Measurements from ENCODE around the gene ZFHX2. TPM values are rescaled to one million over a fixed set of nuclear protein-coding genes. Genes with fewer than 3 reads are reported as not detected.

Gene ZFHX2
- total and polyA plus RNA-seq, 2 of the 13 experiments (the other 11 are each of a cell fraction or from before 2014, with no cell fraction given) = 0.17 to 0.44 TPM

DNA sequence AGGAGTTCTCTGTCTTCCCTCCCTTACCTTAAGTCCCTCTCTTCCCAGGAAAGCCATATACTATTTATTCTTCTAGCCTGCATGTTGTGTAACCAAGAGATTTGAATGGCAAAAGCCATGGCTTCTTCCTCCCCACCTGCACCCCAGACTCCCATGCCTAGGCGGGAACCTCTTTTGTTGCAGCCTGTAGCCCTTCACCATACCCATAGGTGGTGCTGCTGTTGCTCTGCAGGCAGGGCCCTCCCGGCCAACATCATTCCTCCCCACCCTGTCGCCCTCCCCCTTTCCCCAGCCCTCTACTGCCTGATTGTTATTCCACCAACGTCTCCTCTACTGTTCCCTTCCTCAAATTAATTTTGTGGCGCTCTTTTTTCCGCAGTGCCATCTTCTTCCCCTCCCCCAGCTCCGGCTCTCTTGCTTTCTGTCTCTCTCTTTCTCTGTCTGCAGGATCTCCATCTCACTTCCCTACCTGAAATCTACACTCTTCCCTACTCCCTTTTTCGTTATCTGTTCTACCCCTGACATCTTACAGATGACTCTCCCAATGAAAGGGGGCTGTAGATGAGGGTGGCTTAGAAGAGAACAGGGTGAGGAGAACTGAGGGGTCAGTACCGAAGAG is 68.2 kb downstream of the ZFHX2 start (continued):
- TF ChIP-seq, protein P1, sequence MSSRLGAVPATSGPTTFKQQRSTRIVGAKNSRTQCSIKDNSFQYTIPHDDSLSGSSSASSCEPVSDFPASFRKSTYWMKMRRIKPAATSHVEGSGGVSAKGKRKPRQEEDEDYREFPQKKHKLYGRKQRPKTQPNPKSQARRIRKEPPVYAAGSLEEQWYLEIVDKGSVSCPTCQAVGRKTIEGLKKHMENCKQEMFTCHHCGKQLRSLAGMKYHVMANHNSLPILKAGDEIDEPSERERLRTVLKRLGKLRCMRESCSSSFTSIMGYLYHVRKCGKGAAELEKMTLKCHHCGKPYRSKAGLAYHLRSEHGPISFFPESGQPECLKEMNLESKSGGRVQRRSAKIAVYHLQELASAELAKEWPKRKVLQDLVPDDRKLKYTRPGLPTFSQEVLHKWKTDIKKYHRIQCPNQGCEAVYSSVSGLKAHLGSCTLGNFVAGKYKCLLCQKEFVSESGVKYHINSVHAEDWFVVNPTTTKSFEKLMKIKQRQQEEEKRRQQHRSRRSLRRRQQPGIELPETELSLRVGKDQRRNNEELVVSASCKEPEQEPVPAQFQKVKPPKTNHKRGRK (CRISPR knock-in tag; IDR thresholded peaks at IDR 0.05) = no peak
- TF ChIP-seq PHB2 (IDR thresholded peaks at IDR 0.05; ENCODE audit: partially characterized antibody) (no peak), FOSL2 (CRISPR knock-in tag; IDR thresholded peaks at IDR 0.05) (no peak), ZNF737 (CRISPR knock-in tag; IDR thresholded peaks at IDR 0.05; ENCODE audit: borderline replicate concordance) (no peak), ADNP (CRISPR knock-in tag; IDR thresholded peaks at IDR 0.05) (no peak), ZNF138 (CRISPR knock-in tag; IDR thresholded peaks at IDR 0.05; ENCODE audit: low read depth) (no peak), ZSCAN21 (CRISPR knock-in tag; IDR thresholded peaks at IDR 0.05; ENCODE audit: borderline replicate concordance) (no peak), NPAS2 (CRISPR knock-in tag; IDR thresholded peaks at IDR 0.05; ENCODE audit: borderline replicate concordance) (no peak), SMC3 (IDR thresholded peaks at IDR 0.05; ENCODE audit: low read length) (peak; percentile 34; the same call in 1 of the 2 replicates), TOPORS (CRISPR knock-in tag; IDR thresholded peaks at IDR 0.05) (no peak), SRSF9 (IDR thresholded peaks at IDR 0.05; ENCODE audit: borderline replicate concordance, insufficient read depth, low read depth, low read length, poor library complexity, severe bottlenecking) (no peak), MBNL3 (CRISPR knock-in tag; conservative IDR thresholded peaks at IDR 0.05) (no peak), ZSCAN9 (CRISPR knock-in tag; IDR thresholded peaks at IDR 0.05; ENCODE audit: borderline replicate concordance) (no peak), ZNF75D (CRISPR knock-in tag; IDR thresholded peaks at IDR 0.05; ENCODE audit: borderline replicate concordance) (no peak), FLYWCH1 (CRISPR knock-in tag; IDR thresholded peaks at IDR 0.05) (no peak), ZNF33B (CRISPR knock-in tag; IDR thresholded peaks at IDR 0.05) (peak; percentile 54; the same call in 1 of the 2 replicates), ZNF775 (CRISPR knock-in tag; IDR thresholded peaks at IDR 0.05; ENCODE audit: borderline replicate concordance) (no peak), NFIC (IDR thresholded peaks at IDR 0.05; ENCODE audit: low read length) (no peak), PCBP1 (IDR thresholded peaks at IDR 0.05; ENCODE audit: borderline replicate concordance, low read depth, low read length) (0 out of 2 replicates have a peak, but pooled peaks have one; percentile 76), RNF2 (conservative IDR thresholded peaks at IDR 0.05; ENCODE audit: low read depth) (no peak), FIP1L1 (IDR thresholded peaks at IDR 0.05; ENCODE audit: borderline replicate concordance, insufficient read depth, low read depth, low read length) (no peak), KDM3A (CRISPR knock-in tag; IDR thresholded peaks at IDR 0.05; ENCODE audit: low read depth) (no peak)
- TF ChIP-seq, protein P2, sequence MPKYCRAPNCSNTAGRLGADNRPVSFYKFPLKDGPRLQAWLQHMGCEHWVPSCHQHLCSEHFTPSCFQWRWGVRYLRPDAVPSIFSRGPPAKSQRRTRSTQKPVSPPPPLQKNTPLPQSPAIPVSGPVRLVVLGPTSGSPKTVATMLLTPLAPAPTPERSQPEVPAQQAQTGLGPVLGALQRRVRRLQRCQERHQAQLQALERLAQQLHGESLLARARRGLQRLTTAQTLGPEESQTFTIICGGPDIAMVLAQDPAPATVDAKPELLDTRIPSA (CRISPR knock-in tag; IDR thresholded peaks at IDR 0.05; ENCODE audit: borderline replicate concordance) = no peak
- TF ChIP-seq, protein P3, sequence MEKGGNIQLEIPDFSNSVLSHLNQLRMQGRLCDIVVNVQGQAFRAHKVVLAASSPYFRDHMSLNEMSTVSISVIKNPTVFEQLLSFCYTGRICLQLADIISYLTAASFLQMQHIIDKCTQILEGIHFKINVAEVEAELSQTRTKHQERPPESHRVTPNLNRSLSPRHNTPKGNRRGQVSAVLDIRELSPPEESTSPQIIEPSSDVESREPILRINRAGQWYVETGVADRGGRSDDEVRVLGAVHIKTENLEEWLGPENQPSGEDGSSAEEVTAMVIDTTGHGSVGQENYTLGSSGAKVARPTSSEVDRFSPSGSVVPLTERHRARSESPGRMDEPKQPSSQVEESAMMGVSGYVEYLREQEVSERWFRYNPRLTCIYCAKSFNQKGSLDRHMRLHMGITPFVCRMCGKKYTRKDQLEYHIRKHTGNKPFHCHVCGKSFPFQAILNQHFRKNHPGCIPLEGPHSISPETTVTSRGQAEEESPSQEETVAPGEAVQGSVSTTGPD (CRISPR knock-in tag; IDR thresholded peaks at IDR 0.05) = no peak
- TF ChIP-seq, protein P4, sequence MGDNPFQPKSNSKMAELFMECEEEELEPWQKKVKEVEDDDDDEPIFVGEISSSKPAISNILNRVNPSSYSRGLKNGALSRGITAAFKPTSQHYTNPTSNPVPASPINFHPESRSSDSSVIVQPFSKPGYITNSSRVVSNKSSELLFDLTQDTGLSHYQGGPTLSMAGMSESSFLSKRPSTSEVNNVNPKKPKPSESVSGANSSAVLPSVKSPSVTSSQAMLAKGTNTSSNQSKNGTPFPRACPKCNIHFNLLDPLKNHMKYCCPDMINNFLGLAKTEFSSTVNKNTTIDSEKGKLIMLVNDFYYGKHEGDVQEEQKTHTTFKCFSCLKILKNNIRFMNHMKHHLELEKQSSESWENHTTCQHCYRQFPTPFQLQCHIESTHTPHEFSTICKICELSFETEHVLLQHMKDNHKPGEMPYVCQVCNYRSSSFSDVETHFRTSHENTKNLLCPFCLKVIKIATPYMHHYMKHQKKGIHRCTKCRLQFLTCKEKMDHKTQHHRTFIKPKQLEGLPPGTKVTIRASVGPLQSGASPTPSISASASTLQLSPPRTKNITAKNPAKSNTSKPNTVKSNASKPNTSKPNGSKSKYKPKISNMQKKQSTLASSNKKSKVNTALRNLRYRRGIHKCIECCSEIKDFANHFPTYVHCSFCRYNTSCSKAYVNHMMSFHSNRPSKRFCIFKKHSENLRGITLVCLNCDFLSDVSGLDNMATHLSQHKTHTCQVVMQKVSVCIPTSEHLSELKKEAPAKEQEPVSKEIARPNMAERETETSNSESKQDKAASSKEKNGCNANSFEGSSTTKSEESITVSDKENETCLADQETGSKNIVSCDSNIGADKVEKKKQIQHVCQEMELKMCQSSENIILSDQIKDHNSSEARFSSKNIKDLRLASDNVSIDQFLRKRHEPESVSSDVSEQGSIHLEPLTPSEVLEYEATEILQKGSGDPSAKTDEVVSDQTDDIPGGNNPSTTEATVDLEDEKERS (CRISPR knock-in tag; IDR thresholded peaks at IDR 0.05) = no peak

Data from HepG2 (cell line).